HFFc6 (cell line): ENCODE results near the gene GGA1. TPM values are rescaled to one million over a fixed set of nuclear protein-coding genes. Genes with fewer than 3 reads are reported as not detected.

ENCODE experiments used
- DNase-seq: peaks from one replicate; pipeline ENCODE4 v3.0.0-alpha.2; 2018
- H3K27ac Mint-ChIP-seq: 2 replicates; pipeline ENCODE4 v1.8.0; 2020; ENCODE audit warnings: mild to moderate bottlenecking, mixed read lengths
- H3K27me3 Mint-ChIP-seq: 2 replicates; pipeline ENCODE4 v1.8.0; 2021; ENCODE audit warnings: mild to moderate bottlenecking, moderate library complexity, mixed read lengths; ENCODE audit not compliant: insufficient read depth
- H3K36me3 Mint-ChIP-seq: 2 replicates; pipeline ENCODE4 v1.8.0; 2021; ENCODE audit warnings: low read depth, mixed read lengths
- H3K4me1 Mint-ChIP-seq: 2 replicates; pipeline ENCODE4 v1.8.0; 2020; ENCODE audit warnings: low read depth, mixed read lengths
- H3K4me3 Mint-ChIP-seq: 2 replicates; pipeline ENCODE4 v1.8.0; 2020; ENCODE audit warnings: mild to moderate bottlenecking, moderate library complexity, mixed read lengths
- H3K9me3 Mint-ChIP-seq: 2 replicates; pipeline ENCODE4 v1.8.0; 2020; ENCODE audit warnings: mild to moderate bottlenecking, mixed read lengths
- CTCF ChIP-seq: fragments of 200-600 bp; sonication (generic); IDR thresholded peaks from 2 replicates; pipeline ENCODE4 v1.5.0; 2021; ENCODE audit warnings: antibody characterized with exemption, mild to moderate bottlenecking
- total RNA-seq, 6 experiments: library from RNA; stranded (reverse); fragmentation: NEBNext Ultra II Directional; extraction: Animal tissue kit (Norgen Biotek cat#: 25700); gene quantifications; 2 replicates in 1 of 6; 3 replicates in 5 of 6; pipeline ENCODE4 v1.2.3, GENCODE V29; 2021

The GGA1 gene
- total RNA-seq, 6 experiments from 2014 or later: 37.5 to 45.4 (median 41.5) TPM

DNA sequence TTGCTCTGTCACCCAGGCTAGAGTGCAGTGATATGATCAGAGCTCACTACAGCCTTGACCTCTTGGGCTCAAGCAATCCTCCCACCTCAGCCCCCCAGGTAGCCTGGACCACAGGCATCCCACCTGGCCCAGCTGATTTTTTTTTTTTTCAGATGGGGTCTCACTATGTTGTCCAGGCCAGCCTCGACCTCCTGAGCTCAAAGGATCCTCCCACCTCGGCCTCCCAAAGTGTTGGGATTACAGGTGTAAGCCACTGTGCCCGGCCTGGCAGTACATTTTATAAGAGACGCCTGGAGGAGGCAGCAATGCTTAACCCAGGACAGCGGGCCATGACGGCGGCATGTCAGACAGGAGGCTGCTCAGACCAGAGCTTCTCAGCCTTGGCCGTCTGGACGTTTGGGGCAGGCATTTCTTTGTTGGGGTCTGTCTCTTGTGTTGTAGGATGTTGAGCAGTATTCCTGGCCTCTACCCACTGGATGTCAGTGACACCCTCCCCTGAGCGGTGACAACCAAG, 33.1 kb upstream of the GGA1 start:
- no peak for TF ChIP-seq CTCF
- Mint-ChIP-seq H3K27me3 (peaks cover 8% of the 10 kb centered on the region), H3K27ac (no peak overlapping the region), H3K4me1 (peaks cover 8% of the 10 kb centered on the region), H3K36me3 (no peaks in the 10 kb centered on the region), H3K9me3 (no peaks in the 10 kb centered on the region), H3K4me3 (no peak overlapping the region)
- DNase-seq: no peak

DNA sequence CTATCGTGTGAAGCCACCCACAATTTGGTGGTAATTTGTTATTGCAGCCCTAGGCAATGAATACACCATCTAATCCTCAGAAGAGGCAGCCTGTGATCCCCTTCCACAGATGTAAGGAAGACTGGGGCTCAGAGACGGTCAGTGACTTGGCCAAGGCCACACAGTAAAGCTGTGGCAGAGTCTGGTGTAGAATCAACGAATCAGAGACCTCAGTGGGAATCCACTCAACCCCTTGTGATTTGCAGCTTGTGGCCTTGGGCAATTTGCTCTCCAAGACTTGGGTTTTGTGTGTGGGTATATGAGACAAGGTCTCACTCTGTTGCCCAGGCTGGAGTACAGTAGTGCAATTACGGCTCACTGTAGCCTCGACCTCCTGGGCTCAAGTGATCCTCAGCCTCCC, 30.6 kb upstream of the GGA1 start:
- no peaks in the 10 kb centered on the region for H3K36me3 Mint-ChIP-seq
- H3K9me3 Mint-ChIP-seq: no peaks in the 10 kb centered on the region
- DNase-seq: no peak
- no peak for TF ChIP-seq CTCF
- H3K4me3 Mint-ChIP-seq: no peak overlapping the region
- H3K27me3 Mint-ChIP-seq: peaks cover 17% of the 10 kb centered on the region
- H3K27ac Mint-ChIP-seq: no peak overlapping the region
- peaks cover 8% of the 10 kb centered on the region for H3K4me1 Mint-ChIP-seq

DNA sequence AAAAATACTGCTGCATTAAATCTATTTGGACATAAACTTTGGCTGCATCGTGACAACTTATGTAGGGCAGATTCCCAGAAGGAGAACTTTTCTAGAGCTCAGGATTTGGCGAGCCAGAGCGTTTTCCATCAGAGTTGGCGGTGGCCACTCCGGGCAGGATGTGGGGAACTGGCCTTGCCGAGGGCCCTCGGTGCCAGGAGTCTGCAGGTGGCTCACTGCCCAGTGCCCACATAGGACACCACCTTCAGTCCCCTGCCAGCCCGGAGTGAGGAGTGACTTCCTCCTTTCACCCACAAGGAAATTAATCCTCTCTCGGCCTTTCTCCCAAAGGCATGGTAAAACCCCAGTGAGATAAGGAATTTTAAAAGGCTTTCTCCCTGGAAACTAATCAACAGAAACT, 27.1 kb upstream of the GGA1 start:
- Mint-ChIP-seq H3K27ac (no peak overlapping the region), H3K4me3 (no peak overlapping the region), H3K36me3 (no peaks in the 10 kb centered on the region), H3K27me3 (peaks cover 26% of the 10 kb centered on the region), H3K9me3 (no peaks in the 10 kb centered on the region), H3K4me1 (no peaks in the 10 kb centered on the region)
- no peak for TF ChIP-seq CTCF
- no peak for DNase-seq

GRCh38 chr22:37582526-37582925, 26.1 kb upstream of the GGA1 start:
- TF ChIP-seq CTCF: no peak
- Mint-ChIP-seq H3K27ac (no peak overlapping the region), H3K4me3 (no peak overlapping the region), H3K27me3 (peaks cover 32% of the 10 kb centered on the region), H3K9me3 (no peaks in the 10 kb centered on the region), H3K4me1 (no peaks in the 10 kb centered on the region), H3K36me3 (no peaks in the 10 kb centered on the region)
- DNase-seq: no peak

- peaks cover 12% of the 10 kb centered on the region for H3K4me1 Mint-ChIP-seq
- no peak for DNase-seq
- TF ChIP-seq CTCF: no peak
- no peaks in the 10 kb centered on the region for H3K9me3 Mint-ChIP-seq
- H3K4me3 Mint-ChIP-seq: no peak overlapping the region
- H3K36me3 Mint-ChIP-seq: no peaks in the 10 kb centered on the region
- no peak overlapping the region for H3K27ac Mint-ChIP-seq
- peaks cover 20% of the 10 kb centered on the region for H3K27me3 Mint-ChIP-seq
Measured at GRCh38 chr22:37588546-37589215, 20.0 kb upstream of the GGA1 start.
